Thyroid gland (tissue), 4 donors: ENCODE measurements around the gene DCDC2. TPM values are rescaled to one million over a fixed set of nuclear protein-coding genes. Genes with fewer than 3 reads are reported as not detected.

Experiments
- DNase-seq, 2 donors: peaks; one replicate each; pipeline ENCODE4 v3.0.0-alpha.2; 2019
- H3K27ac ChIP-seq, 3 donors: fragments of 200-600 bp; sonication (generic); 1 replicate in 2 of 3; 2 replicates in 1 of 3; pipeline ENCODE4 v1.5.1; 2016 to 2019; ENCODE audit warnings: mild to moderate bottlenecking in 1 of 3, moderate library complexity in 1 of 3
- H3K27me3 ChIP-seq: fragments of 200-600 bp; sonication (generic); one replicate; pipeline ENCODE4 v1.5.1; 2019
- H3K36me3 ChIP-seq, 2 donors: fragments of 200-600 bp; sonication (generic); one replicate each; pipeline ENCODE4 v1.5.1; 2016 to 2019
- H3K4me1 ChIP-seq, 2 donors: fragments of 200-600 bp; sonication (generic); one replicate each; pipeline ENCODE4 v1.5.1; 2017 to 2019
- H3K4me3 ChIP-seq, 3 donors: fragments of 200-600 bp; sonication (generic); replicated peaks in 1 of 3; 1 replicate in 2 of 3; 2 replicates in 1 of 3; pipeline ENCODE4 v1.5.1; 2016; ENCODE audit warnings: mild to moderate bottlenecking in 1 of 3
- H3K9me3 ChIP-seq: fragments of 200-600 bp; sonication (generic); one replicate; pipeline ENCODE4 v1.5.1; 2017
- POLR2A ChIP-seq, 2 donors: fragments of 450-650 bp; IDR thresholded peaks; one replicate each; pipeline ENCODE4 v1.6.1; 2017; ENCODE audit warnings: antibody characterized with exemption in 2 of 2, mild to moderate bottlenecking in 2 of 2, moderate library complexity in 1 of 2
- WGBS, 2 donors: methylation state at CpG; one replicate each; pipeline ENCODE4 v1.1.5; 2017; 5-methylcytosine and 5-hydroxymethylcytosine counted together
- intact Hi-C: fragments of 100-400 bp; cut with DNase I; formaldehyde crosslinking; loops from one replicate; pipeline ENCODE4 v1.15.1; 2023
- total RNA-seq, 4 donors: library from RNA; depleted of rRNA; stranded (reverse); fragments of >200 nt; gene quantifications; one replicate each; pipeline ENCODE4 v1.2.3, GENCODE V29; 2016
- TF ChIP-seq, protein P1 (sequence below), 6 experiments: fragments of 200-600 bp in 3 of 6; fragments of 450-650 bp in 3 of 6; sonication (generic) in 3 of 6; IDR thresholded peaks; one replicate each; pipeline ENCODE4 v1.5.1; 2016 to 2019; ENCODE audit warnings: antibody characterized with exemption in 6 of 6, mild to moderate bottlenecking in 2 of 6, inconsistent platforms in 1 of 6, moderate library complexity in 1 of 6

Gene DCDC2
- total RNA-seq, 4 donors from 2014 or later: 8.7 to 14.8 (median 12.3) TPM

DNA sequence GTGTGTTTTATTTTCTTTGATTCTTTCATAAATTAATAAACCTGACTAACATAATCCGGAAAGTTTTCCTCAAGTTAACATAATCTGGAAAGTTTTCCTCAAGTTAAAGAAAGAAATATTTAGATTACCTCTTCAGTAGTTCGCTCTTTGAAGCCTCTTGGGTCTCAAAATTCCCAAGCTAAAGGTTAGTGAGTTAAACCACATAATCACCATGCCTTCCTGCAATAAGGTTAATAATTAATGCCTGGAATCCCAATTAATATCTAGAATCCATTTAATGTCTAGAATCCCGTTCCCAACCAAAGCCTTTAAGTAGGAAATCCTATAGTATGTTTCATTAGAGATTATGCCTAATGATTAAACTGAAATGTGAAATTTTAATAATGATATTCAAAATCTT lies 12.9 kb downstream of the DCDC2 start:
- H3K36me3 ChIP-seq: no peaks in the 10 kb centered on the region
- H3K4me1 ChIP-seq: peaks cover 0 to 6% of the 10 kb centered on the region in 2 donors
- no peak overlapping the region for H3K27ac ChIP-seq
- TF ChIP-seq, protein P1, sequence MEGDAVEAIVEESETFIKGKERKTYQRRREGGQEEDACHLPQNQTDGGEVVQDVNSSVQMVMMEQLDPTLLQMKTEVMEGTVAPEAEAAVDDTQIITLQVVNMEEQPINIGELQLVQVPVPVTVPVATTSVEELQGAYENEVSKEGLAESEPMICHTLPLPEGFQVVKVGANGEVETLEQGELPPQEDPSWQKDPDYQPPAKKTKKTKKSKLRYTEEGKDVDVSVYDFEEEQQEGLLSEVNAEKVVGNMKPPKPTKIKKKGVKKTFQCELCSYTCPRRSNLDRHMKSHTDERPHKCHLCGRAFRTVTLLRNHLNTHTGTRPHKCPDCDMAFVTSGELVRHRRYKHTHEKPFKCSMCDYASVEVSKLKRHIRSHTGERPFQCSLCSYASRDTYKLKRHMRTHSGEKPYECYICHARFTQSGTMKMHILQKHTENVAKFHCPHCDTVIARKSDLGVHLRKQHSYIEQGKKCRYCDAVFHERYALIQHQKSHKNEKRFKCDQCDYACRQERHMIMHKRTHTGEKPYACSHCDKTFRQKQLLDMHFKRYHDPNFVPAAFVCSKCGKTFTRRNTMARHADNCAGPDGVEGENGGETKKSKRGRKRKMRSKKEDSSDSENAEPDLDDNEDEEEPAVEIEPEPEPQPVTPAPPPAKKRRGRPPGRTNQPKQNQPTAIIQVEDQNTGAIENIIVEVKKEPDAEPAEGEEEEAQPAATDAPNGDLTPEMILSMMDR (IDR thresholded peaks at IDR 0.05): no peak
- TF ChIP-seq POLR2A (IDR thresholded peaks at IDR 0.05): no peak
- no peaks in the 10 kb centered on the region for H3K9me3 ChIP-seq
- DNase-seq: no peak
- intact Hi-C loops: no loop called here
- H3K27me3 ChIP-seq: no peaks in the 10 kb centered on the region
- H3K4me3 ChIP-seq: no peak overlapping the region
- WGBS, 2 donors: 76 to 95% methylated on average over 3 of the region's 3 CpGs

- Histone ChIP-seq H3K4me3 (no peak overlapping the region), H3K9me3 (no peaks in the 10 kb centered on the region), H3K27ac (no peak overlapping the region), H3K27me3 (no peaks in the 10 kb centered on the region), H3K4me1 (peaks cover 0 to 6% of the 10 kb centered on the region in 2 donors), H3K36me3 (no peaks in the 10 kb centered on the region)
- intact Hi-C loops: no loop called here
- TF ChIP-seq, protein P1 (IDR thresholded peaks at IDR 0.05): no peak
- TF ChIP-seq POLR2A (IDR thresholded peaks at IDR 0.05): no peak
- no peak for DNase-seq
- WGBS, 2 donors: 73 to 77% methylated on average over 6 of the region's 6 CpGs
Observed at GRCh38 chr6:24340998-24341938, 16.6 kb downstream of the DCDC2 start.

- 69 to 91% methylated on average over 3 of the region's 3 CpGs for WGBS, 2 donors
- Histone ChIP-seq H3K4me3 (no peak overlapping the region), H3K27ac (no peak overlapping the region), H3K9me3 (no peaks in the 10 kb centered on the region), H3K36me3 (no peaks in the 10 kb centered on the region), H3K27me3 (no peaks in the 10 kb centered on the region), H3K4me1 (peaks cover 0 to 6% of the 10 kb centered on the region in 2 donors)
- intact Hi-C loops: no loop called here
- TF ChIP-seq, protein P1 (IDR thresholded peaks at IDR 0.05): no peak
- no peak for TF ChIP-seq POLR2A (IDR thresholded peaks at IDR 0.05)
- no peak for DNase-seq
Observed at GRCh38 chr6:24339932-24340331, 17.9 kb downstream of the DCDC2 start.

GRCh38 chr6:24334285-24334684 lies 23.6 kb downstream of the DCDC2 start:
- intact Hi-C loops: no loop called here
- no peak for DNase-seq
- 92 to 97% methylated on average over 2 of the region's 2 CpGs for WGBS, 2 donors

More at GRCh38 chr6:24334285-24334684, 23.6 kb downstream of the DCDC2 start:
- TF ChIP-seq POLR2A (IDR thresholded peaks at IDR 0.05): no peak
- TF ChIP-seq, protein P1 (IDR thresholded peaks at IDR 0.05): no peak
- Histone ChIP-seq H3K4me3 (no peak overlapping the region), H3K4me1 (peaks cover 3 to 10% of the 10 kb centered on the region in 2 donors), H3K27me3 (no peaks in the 10 kb centered on the region), H3K9me3 (no peaks in the 10 kb centered on the region), H3K36me3 (no peaks in the 10 kb centered on the region), H3K27ac (no peak overlapping the region)
